Measurements from ENCODE around the gene RNF151. TPM values are rescaled to one million over a fixed set of nuclear protein-coding genes. Genes with fewer than 3 reads are reported as not detected.

RNF151 gene
- total and polyA plus RNA-seq, 2 of the 13 experiments (the other 11 are each of a cell fraction or from before 2014, with no cell fraction given) = not detected

DNA sequence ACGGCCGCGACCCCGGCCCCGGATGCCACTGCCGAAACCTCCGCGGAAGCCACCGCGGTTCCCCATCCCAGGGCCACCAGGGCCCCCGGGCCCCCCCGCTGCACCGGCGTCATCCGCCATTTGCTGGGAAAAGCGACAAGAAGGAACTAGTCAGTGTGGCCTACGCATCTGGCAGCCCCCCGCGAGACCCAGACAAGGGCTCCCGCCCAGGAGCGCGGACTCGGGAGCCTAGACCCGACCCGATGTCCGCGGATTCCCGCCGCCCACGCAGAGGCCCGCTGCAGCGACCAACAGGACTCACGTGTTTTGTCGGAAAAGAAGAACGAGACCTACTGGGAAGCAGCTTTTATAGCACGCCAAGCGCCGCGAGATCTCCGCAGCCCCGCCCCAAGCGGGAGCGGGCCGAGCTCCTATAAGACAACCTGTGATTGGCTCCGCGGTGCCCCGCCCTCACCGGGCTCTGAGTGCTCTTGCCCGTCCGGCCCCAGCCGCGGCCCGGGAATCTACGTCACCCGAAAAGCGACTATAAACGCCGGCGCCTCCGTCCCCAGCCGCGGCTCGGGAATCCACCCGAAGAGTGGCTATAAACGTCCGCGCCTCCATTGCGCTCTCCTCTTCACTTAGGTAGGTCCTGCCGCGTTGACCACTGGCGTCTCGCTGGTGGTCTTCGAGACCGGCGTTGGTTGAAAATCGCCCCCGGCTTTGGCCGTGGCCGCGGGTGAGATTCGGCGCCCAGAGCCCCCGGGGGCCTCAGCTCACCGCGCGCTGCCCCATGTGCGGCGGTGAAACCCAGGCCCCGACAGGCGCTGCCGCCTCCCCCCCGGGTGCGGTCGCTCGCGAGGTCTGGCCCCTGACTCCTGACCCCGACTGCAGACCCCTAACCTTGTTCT is 1.9 kb upstream of the RNF151 start, which contains the start of gene RPS2 (continued):
- TF ChIP-seq, protein P1, sequence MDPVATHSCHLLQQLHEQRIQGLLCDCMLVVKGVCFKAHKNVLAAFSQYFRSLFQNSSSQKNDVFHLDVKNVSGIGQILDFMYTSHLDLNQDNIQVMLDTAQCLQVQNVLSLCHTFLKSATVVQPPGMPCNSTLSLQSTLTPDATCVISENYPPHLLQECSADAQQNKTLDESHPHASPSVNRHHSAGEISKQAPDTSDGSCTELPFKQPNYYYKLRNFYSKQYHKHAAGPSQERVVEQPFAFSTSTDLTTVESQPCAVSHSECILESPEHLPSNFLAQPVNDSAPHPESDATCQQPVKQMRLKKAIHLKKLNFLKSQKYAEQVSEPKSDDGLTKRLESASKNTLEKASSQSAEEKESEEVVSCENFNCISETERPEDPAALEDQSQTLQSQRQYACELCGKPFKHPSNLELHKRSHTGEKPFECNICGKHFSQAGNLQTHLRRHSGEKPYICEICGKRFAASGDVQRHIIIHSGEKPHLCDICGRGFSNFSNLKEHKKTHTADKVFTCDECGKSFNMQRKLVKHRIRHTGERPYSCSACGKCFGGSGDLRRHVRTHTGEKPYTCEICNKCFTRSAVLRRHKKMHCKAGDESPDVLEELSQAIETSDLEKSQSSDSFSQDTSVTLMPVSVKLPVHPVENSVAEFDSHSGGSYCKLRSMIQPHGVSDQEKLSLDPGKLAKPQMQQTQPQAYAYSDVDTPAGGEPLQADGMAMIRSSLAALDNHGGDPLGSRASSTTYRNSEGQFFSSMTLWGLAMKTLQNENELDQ (CRISPR knock-in tag; IDR thresholded peaks at IDR 0.05; ENCODE audit: borderline replicate concordance) = no peak
- TF ChIP-seq ADNP (CRISPR knock-in tag; IDR thresholded peaks at IDR 0.05) (no peak), MED13 (CRISPR knock-in tag; IDR thresholded peaks at IDR 0.05) (no peak), IKZF4 (CRISPR knock-in tag; IDR thresholded peaks at IDR 0.05; ENCODE audit: borderline replicate concordance, low read depth, not compliant biosample characterization) (peak; percentile 48), ZNF33B (CRISPR knock-in tag; IDR thresholded peaks at IDR 0.05) (0 out of 2 replicates have a peak, but pooled peaks have one; percentile 59), ZNF12 (CRISPR knock-in tag; IDR thresholded peaks at IDR 0.05) (no peak), AGO1 (IDR thresholded peaks at IDR 0.05; ENCODE audit: low read depth, low read length, poor library complexity, severe bottlenecking) (peak; percentile 36), U2AF2 (IDR thresholded peaks at IDR 0.05; ENCODE audit: low read depth, low read length) (no peak), SRF (IDR thresholded peaks at IDR 0.05; ENCODE audit: low read depth, low read length) (no peak), TMF1 (CRISPR knock-in tag; IDR thresholded peaks at IDR 0.05; ENCODE audit: low read depth) (no peak; the same call in 1 of the 2 replicates), REL (CRISPR knock-in tag; conservative IDR thresholded peaks at IDR 0.05) (no peak), ZBTB3 (CRISPR knock-in tag; IDR thresholded peaks at IDR 0.05; ENCODE audit: borderline replicate concordance, low read depth) (no peak), ZNF891 (CRISPR knock-in tag; IDR thresholded peaks at IDR 0.05) (peak; percentile 82), ZIK1 (CRISPR knock-in tag; IDR thresholded peaks at IDR 0.05; ENCODE audit: borderline replicate concordance, low read depth) (peak; percentile 49; the same call in 1 of the 2 replicates)
- TF ChIP-seq, protein P2, sequence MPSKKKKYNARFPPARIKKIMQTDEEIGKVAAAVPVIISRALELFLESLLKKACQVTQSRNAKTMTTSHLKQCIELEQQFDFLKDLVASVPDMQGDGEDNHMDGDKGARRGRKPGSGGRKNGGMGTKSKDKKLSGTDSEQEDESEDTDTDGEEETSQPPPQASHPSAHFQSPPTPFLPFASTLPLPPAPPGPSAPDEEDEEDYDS (CRISPR knock-in tag; IDR thresholded peaks at IDR 0.05) = peak; percentile 96
- TF ChIP-seq, protein P3, sequence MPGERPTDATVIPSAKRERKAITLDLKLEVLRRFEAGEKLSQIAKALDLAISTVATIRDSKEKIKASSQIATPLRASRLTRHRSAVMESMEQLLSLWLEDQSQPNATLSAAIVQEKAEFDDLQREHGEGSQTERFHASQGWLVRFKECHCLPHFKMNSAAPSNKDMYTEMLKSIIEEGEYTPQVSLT (CRISPR knock-in tag; IDR thresholded peaks at IDR 0.05; ENCODE audit: borderline replicate concordance, low read depth) = peak; percentile 79; the same call in 1 of the 2 replicates
- TF ChIP-seq, protein P4, sequence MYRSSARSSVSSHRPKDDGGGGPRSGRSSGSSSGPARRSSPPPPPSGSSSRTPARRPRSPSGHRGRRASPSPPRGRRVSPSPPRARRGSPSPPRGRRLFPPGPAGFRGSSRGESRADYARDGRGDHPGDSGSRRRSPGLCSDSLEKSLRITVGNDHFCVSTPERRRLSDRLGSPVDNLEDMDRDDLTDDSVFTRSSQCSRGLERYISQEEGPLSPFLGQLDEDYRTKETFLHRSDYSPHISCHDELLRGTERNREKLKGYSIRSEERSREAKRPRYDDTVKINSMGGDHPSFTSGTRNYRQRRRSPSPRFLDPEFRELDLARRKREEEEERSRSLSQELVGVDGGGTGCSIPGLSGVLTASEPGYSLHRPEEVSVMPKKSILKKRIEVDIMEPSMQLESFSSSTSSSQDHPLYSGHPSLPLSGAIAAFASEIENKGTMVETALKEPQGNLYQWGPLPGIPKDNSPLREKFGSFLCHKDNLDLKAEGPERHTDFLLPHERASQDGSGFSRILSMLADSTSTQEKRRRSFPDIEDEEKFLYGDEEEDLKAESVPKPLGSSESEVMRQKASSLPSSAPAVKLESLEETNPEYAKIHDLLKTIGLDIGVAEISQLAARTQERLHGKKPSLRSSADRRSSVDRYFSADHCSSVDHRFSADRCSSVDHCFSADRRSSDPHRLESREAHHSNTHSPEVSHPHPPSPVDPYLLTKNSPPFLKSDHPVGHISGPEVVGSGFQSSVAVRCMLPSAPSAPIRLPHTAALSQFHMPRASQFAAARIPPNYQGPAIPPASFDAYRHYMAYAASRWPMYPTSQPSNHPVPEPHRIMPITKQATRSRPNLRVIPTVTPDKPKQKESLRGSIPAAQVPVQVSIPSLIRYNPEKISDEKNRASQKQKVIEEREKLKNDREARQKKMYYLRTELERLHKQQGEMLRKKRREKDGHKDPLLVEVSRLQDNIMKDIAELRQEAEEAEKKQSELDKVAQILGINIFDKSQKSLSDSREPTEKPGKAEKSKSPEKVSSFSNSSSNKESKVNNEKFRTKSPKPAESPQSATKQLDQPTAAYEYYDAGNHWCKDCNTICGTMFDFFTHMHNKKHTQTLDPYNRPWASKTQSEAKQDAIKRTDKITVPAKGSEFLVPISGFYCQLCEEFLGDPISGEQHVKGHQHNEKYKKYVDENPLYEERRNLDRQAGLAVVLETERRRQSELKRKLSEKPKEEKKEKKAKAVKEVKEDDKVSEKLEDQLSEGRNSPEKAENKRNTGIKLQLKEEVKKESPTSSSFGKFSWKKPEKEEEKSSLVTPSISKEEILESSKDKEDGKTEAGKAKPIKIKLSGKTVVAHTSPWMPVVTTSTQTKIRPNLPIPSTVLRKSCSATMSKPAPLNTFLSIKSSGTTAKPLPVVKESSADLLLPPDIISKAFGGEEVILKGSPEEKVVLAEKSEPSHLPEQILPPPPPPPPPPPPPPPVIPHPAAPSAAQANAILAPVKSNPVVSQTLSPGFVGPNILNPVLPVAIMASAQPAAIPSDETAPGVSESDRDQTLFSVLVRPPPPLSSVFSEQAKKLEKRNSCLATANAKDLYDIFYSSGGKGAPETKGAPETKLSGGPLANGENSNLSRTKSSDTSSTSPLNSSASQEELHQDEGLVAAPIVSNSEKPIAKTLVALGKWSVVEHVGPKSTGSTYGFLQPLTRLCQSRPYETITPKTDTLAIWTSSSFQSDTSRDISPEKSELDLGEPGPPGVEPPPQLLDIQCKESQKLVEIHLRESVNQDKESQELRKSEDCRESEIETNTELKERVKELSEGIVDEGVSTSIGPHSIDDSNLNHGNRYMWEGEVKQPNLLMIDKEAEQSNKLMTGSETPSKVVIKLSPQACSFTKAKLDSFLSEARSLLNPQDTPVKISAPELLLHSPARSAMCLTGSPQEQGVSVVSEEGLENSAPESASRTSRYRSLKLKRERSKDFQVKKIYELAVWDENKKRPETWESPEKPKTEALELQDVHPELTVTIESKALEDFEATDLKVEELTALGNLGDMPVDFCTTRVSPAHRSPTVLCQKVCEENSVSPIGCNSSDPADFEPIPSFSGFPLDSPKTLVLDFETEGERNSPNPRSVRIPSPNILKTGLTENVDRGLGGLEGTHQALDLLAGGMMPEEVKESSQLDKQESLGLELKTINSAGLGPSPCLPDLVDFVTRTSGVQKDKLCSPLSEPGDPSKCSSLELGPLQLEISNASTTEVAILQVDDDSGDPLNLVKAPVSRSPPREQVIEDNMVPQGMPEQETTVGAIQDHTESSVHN (CRISPR knock-in tag; IDR thresholded peaks at IDR 0.05) = no peak

Data from HepG2 (cell line).